Brain microvascular endothelial cell (primary cell): ENCODE data around the gene HYPK.
"Not testable (repeated sequence)": the region's sequence is repeated elsewhere in the genome, so short reads cannot be mapped to it uniquely, and the experiment has no call there.

ENCODE experiments used
- DNase-seq: peaks from one replicate; pipeline ENCODE4 v3.0.0-alpha.2; 2020
- H3K27ac ChIP-seq: fragments of 250-450 bp; sonication (Bioruptor Pico); 2 replicates; pipeline ENCODE4 v1.5.1; 2020; ENCODE audit warnings: mild to moderate bottlenecking, moderate library complexity
- H3K27me3 ChIP-seq: fragments of 250-450 bp; sonication (Bioruptor Pico); replicated peaks from 2 replicates; pipeline ENCODE4 v1.5.1; 2020; ENCODE audit warnings: mild to moderate bottlenecking
- H3K36me3 ChIP-seq: fragments of 250-450 bp; sonication (Bioruptor Pico); replicated peaks from 2 replicates; pipeline ENCODE4 v1.5.1; 2020; ENCODE audit warnings: mild to moderate bottlenecking
- H3K4me3 ChIP-seq: 2 replicates; pipeline ENCODE4 v1.5.1; 2011; ENCODE audit warnings: low read depth, mild to moderate bottlenecking, control low read depth, low read length, moderate library complexity
- CTCF ChIP-seq: IDR thresholded peaks from 2 replicates; pipeline ENCODE4 v1.5.1; 2011; ENCODE audit warnings: low read depth, mild to moderate bottlenecking, moderate library complexity, low read length, control low read depth, inconsistent platforms; ENCODE audit errors: missing control alignments
- in situ Hi-C: cut with HindIII; loops from 2 replicates; pipeline ENCODE4 v1.10.0; 2017; ENCODE audit warnings: low sequenced_read_pairs, low pct_ligation_motif_present

HYPK gene

DNA sequence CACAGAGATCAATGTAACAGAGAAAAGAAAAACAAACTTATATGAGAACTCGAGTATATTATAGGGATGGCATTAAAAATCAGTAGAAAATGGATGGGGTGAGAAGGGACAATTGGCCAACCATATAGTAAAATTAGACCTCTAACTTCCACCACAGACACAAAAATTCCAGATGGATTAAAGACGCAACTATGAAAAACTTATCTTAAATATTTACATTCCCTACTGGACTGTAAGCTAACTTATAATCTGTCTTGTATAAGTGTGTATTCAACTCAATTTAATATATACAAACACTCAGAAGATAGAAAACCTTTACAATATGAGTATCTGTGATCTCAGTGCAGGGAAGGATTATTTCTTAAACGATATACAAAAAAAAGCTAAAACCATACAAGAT is 21.1 kb downstream of the HYPK start:
- Histone ChIP-seq H3K36me3 (peaks cover 9% of the 10 kb centered on the region), H3K27me3 (no peaks in the 10 kb centered on the region), H3K27ac (no peak overlapping the region), H3K4me3 (no peak overlapping the region)
- no peak for DNase-seq
- in situ Hi-C loops: no loop called here
- no peak for TF ChIP-seq CTCF

DNA sequence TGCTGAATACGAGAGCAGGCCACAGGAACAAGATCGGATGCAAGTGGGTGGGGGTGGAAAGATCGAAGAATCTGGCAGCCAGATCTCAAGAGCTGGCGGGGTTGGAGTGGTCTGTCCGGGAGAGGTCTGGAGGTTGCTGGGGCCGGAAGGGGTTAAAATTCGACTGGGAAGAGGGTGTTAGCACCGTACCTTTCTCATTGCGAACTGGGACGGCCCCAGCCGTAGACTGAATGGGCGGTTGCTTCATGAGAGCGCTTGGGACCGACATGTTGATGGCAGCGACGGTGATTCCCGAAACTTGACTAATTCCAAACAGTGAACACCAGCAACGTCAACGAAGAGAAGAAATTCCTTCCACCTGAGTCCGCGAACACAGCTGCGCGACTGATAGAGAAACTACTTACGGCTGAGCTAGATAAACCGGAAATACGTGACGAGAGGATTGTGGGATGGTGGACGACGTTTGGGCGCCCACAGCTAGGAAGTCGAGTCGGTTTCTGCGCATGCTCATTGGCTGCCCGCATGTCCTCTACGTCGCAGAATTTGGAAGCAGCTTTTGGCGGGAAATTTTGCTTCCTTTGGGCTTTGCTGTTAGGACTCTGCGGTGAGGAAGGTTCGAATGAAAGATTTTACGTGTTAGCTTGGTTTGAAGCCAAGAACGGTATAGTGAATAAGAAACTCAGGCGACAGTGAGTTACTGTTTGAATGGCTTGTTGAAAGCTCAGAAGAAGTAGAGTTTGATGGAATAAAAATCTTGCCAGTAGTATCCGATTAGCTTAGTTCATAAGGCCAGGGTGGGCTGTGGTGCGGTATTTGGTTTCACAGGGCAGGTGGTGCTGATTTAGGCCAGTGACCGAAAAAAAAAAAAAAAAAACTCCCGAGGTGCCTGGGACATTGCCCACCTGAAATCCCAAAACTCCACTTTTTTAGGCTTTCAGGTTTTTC is 24.2 kb downstream of the HYPK start, which contains the start of gene MFAP1:
TSS of gene MFAP1 (minus strand) at position 389 of the 945 bp plus-strand sequence. CDS start at position 268, 121 bp downstream.
- Histone ChIP-seq H3K36me3 (peaks cover 3% of the 10 kb centered on the region), H3K27ac (peak within 1 kb of the TSS; percentile 91), H3K4me3 (peak within 1 kb of the TSS; percentile 87), H3K27me3 (no peaks in the 10 kb centered on the region)
- in situ Hi-C loops: no loop called here
- no peak for TF ChIP-seq CTCF
- peak; percentile 96 for DNase-seq

- H3K27me3 ChIP-seq, in situ Hi-C loops, H3K4me3 ChIP-seq, H3K27ac ChIP-seq, DNase-seq, H3K36me3 ChIP-seq: not testable (repeated sequence)
Observed at GRCh38 chr15:43825305-43825704, 24.9 kb downstream of the HYPK start.

DNA sequence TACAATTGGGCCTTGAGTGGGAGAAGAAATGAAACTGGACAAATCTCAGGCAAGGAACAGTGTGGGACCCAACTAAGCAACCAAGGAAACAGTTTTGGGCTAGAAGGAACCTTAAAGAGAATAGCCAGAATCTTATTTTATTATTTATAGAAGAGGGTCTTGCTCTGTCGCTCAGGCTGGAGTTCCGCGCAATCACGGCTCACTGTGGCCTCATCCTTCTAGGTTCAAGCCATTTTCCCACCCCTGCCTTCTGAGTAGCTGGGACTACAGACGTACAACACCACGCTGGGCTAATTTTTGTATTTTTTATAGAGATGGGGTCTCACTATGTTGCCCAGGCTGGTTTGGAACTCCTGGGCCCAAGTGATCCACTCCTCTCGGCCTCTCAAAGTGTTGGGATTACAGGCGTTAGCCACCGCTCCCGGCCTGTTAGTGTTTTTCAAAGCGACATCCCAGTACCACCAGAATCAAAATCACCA is 25.7 kb downstream of the HYPK start:
- no peak for TF ChIP-seq CTCF
- Histone ChIP-seq H3K27me3 (no peaks in the 10 kb centered on the region), H3K4me3 (peak overlapping the region; percentile 76), H3K27ac (no peak overlapping the region), H3K36me3 (no peaks in the 10 kb centered on the region)
- DNase-seq: no peak
- in situ Hi-C loops: no loop called here

DNA sequence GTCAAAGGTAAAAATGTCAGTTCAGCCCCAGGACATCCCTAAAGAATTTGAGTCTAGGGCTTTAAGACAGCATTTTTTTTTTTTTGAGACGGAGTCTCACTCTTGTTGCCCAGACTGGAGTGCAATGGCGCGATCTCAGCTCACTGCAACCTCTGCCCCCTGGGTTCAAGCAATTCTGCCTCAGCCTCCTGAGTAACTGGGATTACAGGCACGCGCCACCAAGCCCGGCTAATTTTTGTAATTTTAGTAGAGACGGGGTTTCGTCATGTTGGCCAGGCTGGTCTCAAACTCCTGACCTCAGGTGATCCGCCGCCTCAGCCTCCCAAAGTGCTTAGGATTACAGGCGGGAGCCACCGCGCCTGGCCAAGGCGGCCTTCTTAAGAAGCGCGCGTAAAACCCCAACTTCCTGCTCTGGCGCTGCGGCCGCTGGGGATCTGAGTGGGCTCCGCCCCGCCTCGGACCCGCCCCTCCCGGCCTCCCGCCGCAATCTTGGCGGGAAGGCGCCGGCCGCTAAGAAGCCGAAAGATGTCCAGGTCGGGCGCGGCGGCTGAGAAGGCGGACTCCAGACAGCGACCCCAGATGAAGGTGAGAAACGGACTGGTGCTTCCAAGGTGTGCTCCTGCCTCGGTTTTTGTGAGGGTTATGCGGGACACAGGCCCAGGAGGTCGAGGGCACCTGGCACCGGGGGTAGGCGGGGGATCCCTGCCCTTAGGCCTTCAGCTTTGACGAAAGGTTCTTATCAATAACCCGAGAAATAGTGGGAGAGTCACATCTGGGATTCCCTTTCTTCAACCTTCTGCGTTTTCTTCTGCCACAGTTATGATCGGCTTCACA is 26.3 kb downstream of the HYPK start, which contains the start of gene WDR76:
TSS of gene WDR76 (plus strand) at position 495 of the 834 bp plus-strand sequence. CDS start at position 526, 31 bp downstream.
- Histone ChIP-seq H3K27me3 (no peaks in the 10 kb centered on the region), H3K27ac (no peak within 1 kb of the TSS), H3K36me3 (no peaks in the 10 kb centered on the region), H3K4me3 (peak within 1 kb of the TSS; percentile 76)
- DNase-seq: peak; percentile 53
- in situ Hi-C loops: no loop called here
- no peak for TF ChIP-seq CTCF

DNA sequence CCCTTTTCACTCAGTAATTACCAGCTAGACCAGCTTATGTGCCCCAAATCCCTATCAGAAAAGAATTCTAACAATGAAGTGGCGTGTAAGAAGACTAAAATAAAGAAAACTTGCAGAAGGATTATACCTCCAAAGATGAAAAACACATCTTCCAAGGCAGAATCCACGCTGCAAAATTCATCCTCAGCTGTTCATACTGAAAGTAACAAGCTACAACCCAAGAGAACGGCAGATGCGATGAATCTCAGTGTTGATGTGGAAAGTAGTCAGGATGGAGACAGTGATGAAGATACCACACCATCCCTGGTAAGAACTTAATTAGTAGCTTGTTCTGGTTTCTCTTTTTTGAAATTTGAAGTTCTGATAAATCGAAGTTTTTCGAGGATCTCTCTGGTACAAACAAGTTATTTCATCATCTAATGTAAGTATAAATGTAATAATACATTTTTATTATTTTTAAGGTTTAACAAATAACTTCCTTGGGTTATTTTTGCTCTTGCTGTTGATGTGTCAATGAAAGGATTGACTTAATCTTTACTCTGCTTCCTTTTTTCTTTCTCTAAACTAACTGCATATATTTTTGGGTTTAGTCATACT is 27.8 kb downstream of the HYPK start:
- Histone ChIP-seq H3K27ac (no peak overlapping the region), H3K27me3 (no peaks in the 10 kb centered on the region), H3K36me3 (no peaks in the 10 kb centered on the region), H3K4me3 (peak overlapping the region; percentile 76)
- TF ChIP-seq CTCF: no peak
- in situ Hi-C loops: no loop called here
- no peak for DNase-seq

DNA sequence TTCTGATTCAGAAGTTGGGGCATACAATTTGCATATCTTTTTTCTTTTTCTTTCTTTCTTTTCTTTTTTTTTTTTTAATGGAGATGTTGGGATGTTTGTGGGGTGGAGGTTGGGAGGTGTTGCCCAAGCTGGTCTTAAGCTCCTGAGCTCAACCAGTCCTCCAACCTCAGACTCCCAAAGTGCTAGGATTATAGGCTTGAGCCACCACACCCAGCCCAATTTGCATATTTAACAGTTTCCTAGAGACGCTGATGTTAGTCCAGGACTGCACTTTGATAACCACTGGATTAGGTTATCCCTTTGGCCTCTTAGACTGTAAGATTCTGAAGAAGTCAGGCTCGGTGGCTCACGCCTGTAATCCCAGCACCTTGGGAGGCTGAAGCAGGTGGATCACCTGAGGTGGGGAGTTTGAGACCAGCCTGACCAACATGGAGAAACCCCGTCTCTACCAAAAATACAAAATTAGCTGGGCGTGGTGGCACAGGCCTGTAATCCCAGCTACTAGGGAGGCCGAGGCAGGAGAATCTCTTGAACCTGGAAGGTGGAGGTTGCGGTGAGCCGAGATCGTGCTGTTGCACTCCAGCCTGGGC is 29.6 kb downstream of the HYPK start:
- H3K27ac ChIP-seq, H3K4me3 ChIP-seq, in situ Hi-C loops, H3K27me3 ChIP-seq, DNase-seq, H3K36me3 ChIP-seq: not testable (repeated sequence)

DNA sequence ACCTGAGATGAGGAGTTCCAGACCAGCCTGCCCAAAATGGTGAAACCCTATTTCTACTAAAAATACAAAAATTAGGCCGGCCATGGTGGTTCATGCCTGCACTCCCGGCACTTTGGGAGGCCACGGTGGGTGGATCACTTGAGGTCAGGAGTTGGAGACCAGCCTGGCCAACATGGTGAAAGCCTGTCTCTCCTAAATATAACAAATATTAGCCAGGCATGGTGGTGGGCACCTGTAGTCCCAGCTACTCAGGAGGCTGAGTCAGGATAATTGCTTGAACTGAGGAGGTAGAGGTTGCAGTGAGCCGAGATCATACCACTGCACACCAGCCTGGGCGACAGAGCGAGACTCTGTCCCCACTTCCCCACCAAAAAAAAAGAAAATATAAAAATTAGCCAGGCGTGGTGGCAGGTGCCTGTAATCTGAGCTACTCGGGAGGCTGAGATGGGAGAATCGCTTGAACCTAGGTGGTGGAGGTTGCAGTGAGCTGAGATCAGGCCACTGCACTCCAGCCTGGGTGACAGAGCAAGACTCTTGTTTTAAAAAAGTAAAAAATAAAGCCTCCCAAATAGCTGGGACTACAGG is 30.4 kb downstream of the HYPK start:
- H3K36me3 ChIP-seq, in situ Hi-C loops, H3K4me3 ChIP-seq, DNase-seq, H3K27ac ChIP-seq, H3K27me3 ChIP-seq: not testable (repeated sequence)
